ENCODE data around the gene HAT1. TPM values are rescaled to one million over a fixed set of nuclear protein-coding genes. Genes with fewer than 3 reads are reported as not detected.

Gene HAT1
- total and polyA plus RNA-seq, 11 donors, result 9.9 to 60.7 (median 34.1) TPM

- ATAC-seq, result no peak
- H3K27ac ChIP-seq, result no peak overlapping the region
- H3K27me3 ChIP-seq, result no peaks in the 10 kb centered on the region
- no peaks in the 10 kb centered on the region for H3K9me3 ChIP-seq
- TF ChIP-seq, protein P1, sequence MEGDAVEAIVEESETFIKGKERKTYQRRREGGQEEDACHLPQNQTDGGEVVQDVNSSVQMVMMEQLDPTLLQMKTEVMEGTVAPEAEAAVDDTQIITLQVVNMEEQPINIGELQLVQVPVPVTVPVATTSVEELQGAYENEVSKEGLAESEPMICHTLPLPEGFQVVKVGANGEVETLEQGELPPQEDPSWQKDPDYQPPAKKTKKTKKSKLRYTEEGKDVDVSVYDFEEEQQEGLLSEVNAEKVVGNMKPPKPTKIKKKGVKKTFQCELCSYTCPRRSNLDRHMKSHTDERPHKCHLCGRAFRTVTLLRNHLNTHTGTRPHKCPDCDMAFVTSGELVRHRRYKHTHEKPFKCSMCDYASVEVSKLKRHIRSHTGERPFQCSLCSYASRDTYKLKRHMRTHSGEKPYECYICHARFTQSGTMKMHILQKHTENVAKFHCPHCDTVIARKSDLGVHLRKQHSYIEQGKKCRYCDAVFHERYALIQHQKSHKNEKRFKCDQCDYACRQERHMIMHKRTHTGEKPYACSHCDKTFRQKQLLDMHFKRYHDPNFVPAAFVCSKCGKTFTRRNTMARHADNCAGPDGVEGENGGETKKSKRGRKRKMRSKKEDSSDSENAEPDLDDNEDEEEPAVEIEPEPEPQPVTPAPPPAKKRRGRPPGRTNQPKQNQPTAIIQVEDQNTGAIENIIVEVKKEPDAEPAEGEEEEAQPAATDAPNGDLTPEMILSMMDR (IDR thresholded peaks at IDR 0.05), result no peak
- TF ChIP-seq POLR2A (IDR thresholded peaks at IDR 0.05), result no peak
- no peak overlapping the region for H3K4me3 ChIP-seq
- DNase-seq, result no peak
- 91 to 100% (median 97%) methylated on average over 3 of the region's 3 CpGs for WGBS, 4 donors
- peaks cover 0 to 57% (median 38%) of the 10 kb centered on the region in 9 donors for H3K36me3 ChIP-seq
- intact Hi-C loops (cut with DNase I), result no loop called here
- H3K4me1 ChIP-seq, result peaks cover 0 to 1% (median 0%) of the 10 kb centered on the region in 12 donors
These were observed 43.4 kb downstream of the HAT1 start for GRCh38 chr2:171965661-171966060.

GRCh38 chr2:171966235-171966634 lies 44.0 kb downstream of the HAT1 start:
- no peak for ATAC-seq
- TF ChIP-seq, protein P1 (IDR thresholded peaks at IDR 0.05), result no peak
- TF ChIP-seq POLR2A (IDR thresholded peaks at IDR 0.05), result no peak
- Histone ChIP-seq H3K4me1 (no peaks in the 10 kb centered on the region), H3K4me3 (no peak overlapping the region), H3K27ac (no peak overlapping the region), H3K9me3 (no peaks in the 10 kb centered on the region), H3K36me3 (peaks cover 0 to 57% (median 38%) of the 10 kb centered on the region in 9 donors), H3K27me3 (no peaks in the 10 kb centered on the region)
- DNase-seq, result no peak
- WGBS, 4 donors, result 96 to 98% (median 96%) methylated on average over 8 of the region's 8 CpGs
- intact Hi-C loops (cut with DNase I), result no loop called here

GRCh38 chr2:171966688-171967087 lies 44.4 kb downstream of the HAT1 start:
- Histone ChIP-seq H3K36me3 (peaks cover 0 to 62% (median 38%) of the 10 kb centered on the region in 9 donors), H3K9me3 (no peaks in the 10 kb centered on the region), H3K27ac (no peak overlapping the region), H3K27me3 (no peaks in the 10 kb centered on the region), H3K4me1 (no peaks in the 10 kb centered on the region), H3K4me3 (no peak overlapping the region)
- TF ChIP-seq, protein P1 (IDR thresholded peaks at IDR 0.05), result no peak
- TF ChIP-seq POLR2A (IDR thresholded peaks at IDR 0.05), result no peak
- no peak for DNase-seq
- no peak for ATAC-seq
- intact Hi-C loops (cut with DNase I), result no loop called here

DNA sequence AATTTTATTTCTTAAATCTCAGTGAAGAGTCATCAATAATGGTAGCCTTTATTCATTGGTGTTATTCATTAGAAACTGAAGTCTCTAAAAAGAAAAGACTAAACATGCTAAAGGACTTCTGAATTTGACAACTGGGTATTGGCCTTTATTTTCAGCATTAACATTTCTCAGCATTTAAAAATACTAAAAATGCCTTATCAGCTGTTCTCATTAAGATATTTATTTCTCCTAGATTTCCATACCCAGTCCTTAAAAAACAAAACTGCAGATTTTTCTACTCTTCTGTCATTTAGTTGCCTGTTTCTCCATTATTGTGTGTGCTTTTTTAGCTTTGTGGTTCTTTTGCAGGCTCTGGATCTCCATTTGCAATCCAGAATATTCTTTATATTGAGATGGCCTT lies 46.2 kb downstream of the HAT1 start:
- intact Hi-C loops (cut with DNase I), result no loop called here
- no peaks in the 10 kb centered on the region for H3K27me3 ChIP-seq
- ATAC-seq (no peak), DNase-seq (no peak)
- peaks cover 0 to 9% (median 0%) of the 10 kb centered on the region in 12 donors for H3K4me1 ChIP-seq
- no peak for TF ChIP-seq POLR2A (IDR thresholded peaks at IDR 0.05)
- TF ChIP-seq, protein P1 (IDR thresholded peaks at IDR 0.05), result no peak
- H3K27ac ChIP-seq, result no peak overlapping the region
- H3K9me3 ChIP-seq, result no peaks in the 10 kb centered on the region
- no peak overlapping the region for H3K4me3 ChIP-seq
- H3K36me3 ChIP-seq, result peaks cover 0 to 66% (median 44%) of the 10 kb centered on the region in 9 donors
